Measurements from ENCODE around the gene WIPI1. TPM values are rescaled to one million over a fixed set of nuclear protein-coding genes. Genes with fewer than 3 reads are reported as not detected.

Gene WIPI1
- total RNA-seq, 1 donor from 2014 or later: 39.0 TPM

- Mint-ChIP-seq H3K4me1 (ENCODE audit: unreplicated experiment) (peaks cover 6% of the 10 kb centered on the region), H3K36me3 (no peaks in the 10 kb centered on the region), H3K27me3 (peaks cover 4% of the 10 kb centered on the region), H3K4me3 (no peak overlapping the region), H3K27ac (peak overlapping the region; percentile 29), H3K9me3 (no peaks in the 10 kb centered on the region)
- DNase-seq (ENCODE audit: extremely low spot score, unreplicated experiment): no peak
- TF ChIP-seq CTCF (conservative IDR thresholded peaks at IDR 0.05): peak; percentile 33
Observed at GRCh38 chr17:68463211-68464019, 6.1 kb upstream of the WIPI1 start.

GRCh38 chr17:68462381-68463210 lies 5.3 kb upstream of the WIPI1 start:
- peak; percentile 85 for TF ChIP-seq CTCF (conservative IDR thresholded peaks at IDR 0.05)
- Mint-ChIP-seq H3K27ac (peak overlapping the region; percentile 29), H3K4me3 (no peak overlapping the region), H3K9me3 (no peaks in the 10 kb centered on the region), H3K27me3 (peaks cover 10% of the 10 kb centered on the region), H3K4me1 (ENCODE audit: unreplicated experiment) (peaks cover 8% of the 10 kb centered on the region), H3K36me3 (no peaks in the 10 kb centered on the region)
- DNase-seq (ENCODE audit: extremely low spot score, unreplicated experiment): no peak

DNA sequence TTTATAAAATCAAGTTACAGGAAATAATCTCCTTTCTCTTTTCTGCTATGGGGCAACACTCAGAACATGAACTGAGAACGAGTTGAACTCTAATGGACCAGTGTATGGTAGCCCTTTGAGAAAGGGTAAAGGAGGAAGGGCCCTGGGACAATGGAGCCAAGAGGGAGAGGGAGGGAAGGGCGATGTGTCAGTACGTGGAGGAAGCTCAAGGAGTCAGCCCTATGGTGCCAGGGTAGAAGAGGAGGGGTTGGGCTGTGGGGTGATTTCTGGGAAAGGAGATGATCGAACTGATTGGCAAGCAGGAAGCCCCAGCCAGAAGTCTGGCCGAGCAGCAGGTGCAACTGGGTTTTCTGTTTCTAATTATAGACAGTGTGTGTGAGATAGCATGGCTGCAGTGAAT lies 4.3 kb upstream of the WIPI1 start:
- Mint-ChIP-seq H3K9me3 (no peaks in the 10 kb centered on the region), H3K27me3 (peaks cover 10% of the 10 kb centered on the region), H3K4me3 (no peak overlapping the region), H3K27ac (no peak overlapping the region), H3K4me1 (ENCODE audit: unreplicated experiment) (peaks cover 10% of the 10 kb centered on the region), H3K36me3 (no peaks in the 10 kb centered on the region)
- DNase-seq (ENCODE audit: extremely low spot score, unreplicated experiment): no peak
- no peak for TF ChIP-seq CTCF (conservative IDR thresholded peaks at IDR 0.05)

DNA sequence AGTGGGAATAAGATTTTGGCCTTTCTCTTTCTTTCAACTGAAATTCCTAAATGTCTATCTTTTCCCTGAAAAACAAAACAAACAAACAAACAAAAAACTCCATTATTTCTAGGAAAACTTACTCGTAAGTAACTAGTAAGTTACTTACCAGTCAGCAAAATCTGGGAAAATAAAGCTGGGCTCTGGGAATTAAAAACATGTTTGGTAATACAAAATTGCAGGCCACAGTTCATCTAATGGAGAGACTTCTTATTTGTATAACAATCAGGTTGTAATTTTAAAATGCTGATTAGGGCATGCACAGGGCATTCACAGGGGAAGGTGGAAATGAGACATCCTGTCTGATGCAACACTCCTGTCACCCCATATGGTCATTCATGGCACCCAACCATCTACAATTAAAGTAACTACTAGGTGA lies 3.8 kb upstream of the WIPI1 start:
- TF ChIP-seq CTCF (conservative IDR thresholded peaks at IDR 0.05): no peak
- Mint-ChIP-seq H3K27me3 (peaks cover 10% of the 10 kb centered on the region), H3K9me3 (no peaks in the 10 kb centered on the region), H3K4me3 (no peak overlapping the region), H3K36me3 (no peaks in the 10 kb centered on the region), H3K4me1 (ENCODE audit: unreplicated experiment) (peaks cover 13% of the 10 kb centered on the region), H3K27ac (peak overlapping the region; percentile 26)
- no peak for DNase-seq (ENCODE audit: extremely low spot score, unreplicated experiment)

GRCh38 chr17:68460715-68461114 lies 3.4 kb upstream of the WIPI1 start:
- Mint-ChIP-seq H3K9me3 (no peaks in the 10 kb centered on the region), H3K4me1 (ENCODE audit: unreplicated experiment) (peaks cover 17% of the 10 kb centered on the region), H3K36me3 (no peaks in the 10 kb centered on the region), H3K4me3 (no peak overlapping the region), H3K27me3 (peaks cover 10% of the 10 kb centered on the region), H3K27ac (peak overlapping the region; percentile 26)
- TF ChIP-seq CTCF (conservative IDR thresholded peaks at IDR 0.05): no peak
- DNase-seq (ENCODE audit: extremely low spot score, unreplicated experiment): no peak

All from type B pancreatic cell (in vitro differentiated cells).